NCI-H1092 treated with DMSO at 0.1 percent for 48 hours (cell line): ENCODE data around the gene PLOD1.
"Not testable (repeated sequence)": the region's sequence is repeated elsewhere in the genome, so short reads cannot be mapped to it uniquely, and the experiment has no call there.

Experiments used
- DNase-seq: peaks from one replicate; lab custom pipeline; 2025; lab: John Stamatoyannopoulos, UW

PLOD1 gene

GRCh38 chr1:11912482-11913216 lies 21.9 kb upstream of the PLOD1 start:
- DNase-seq: not testable (repeated sequence)

GRCh38 chr1:11913291-11913690 lies 21.2 kb upstream of the PLOD1 start:
- no peak for DNase-seq

DNA sequence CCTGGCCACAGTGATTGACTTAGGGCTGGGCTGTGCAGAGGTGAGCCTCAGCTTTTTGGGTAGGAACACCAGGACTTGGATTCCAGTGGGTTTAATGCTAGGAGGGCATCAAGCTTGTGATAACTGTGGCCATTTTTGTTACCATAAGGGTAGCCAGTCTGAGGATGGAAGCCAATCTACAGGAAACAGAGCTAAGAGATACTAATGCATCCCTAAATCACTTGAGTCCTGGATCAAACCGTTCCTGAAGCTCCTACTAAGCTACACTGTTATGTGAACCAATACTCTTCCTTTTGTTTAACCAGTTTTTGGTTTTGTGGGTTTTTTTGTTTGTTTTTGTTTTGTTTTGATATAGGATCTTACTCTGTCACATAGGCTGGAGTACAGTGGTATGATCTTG lies 20.5 kb upstream of the PLOD1 start:
- no peak for DNase-seq

GRCh38 chr1:11918799-11919519 lies 15.6 kb upstream of the PLOD1 start:
- no peak for DNase-seq

- DNase-seq: no peak
Measured at GRCh38 chr1:11919621-11920020, 14.9 kb upstream of the PLOD1 start.

DNA sequence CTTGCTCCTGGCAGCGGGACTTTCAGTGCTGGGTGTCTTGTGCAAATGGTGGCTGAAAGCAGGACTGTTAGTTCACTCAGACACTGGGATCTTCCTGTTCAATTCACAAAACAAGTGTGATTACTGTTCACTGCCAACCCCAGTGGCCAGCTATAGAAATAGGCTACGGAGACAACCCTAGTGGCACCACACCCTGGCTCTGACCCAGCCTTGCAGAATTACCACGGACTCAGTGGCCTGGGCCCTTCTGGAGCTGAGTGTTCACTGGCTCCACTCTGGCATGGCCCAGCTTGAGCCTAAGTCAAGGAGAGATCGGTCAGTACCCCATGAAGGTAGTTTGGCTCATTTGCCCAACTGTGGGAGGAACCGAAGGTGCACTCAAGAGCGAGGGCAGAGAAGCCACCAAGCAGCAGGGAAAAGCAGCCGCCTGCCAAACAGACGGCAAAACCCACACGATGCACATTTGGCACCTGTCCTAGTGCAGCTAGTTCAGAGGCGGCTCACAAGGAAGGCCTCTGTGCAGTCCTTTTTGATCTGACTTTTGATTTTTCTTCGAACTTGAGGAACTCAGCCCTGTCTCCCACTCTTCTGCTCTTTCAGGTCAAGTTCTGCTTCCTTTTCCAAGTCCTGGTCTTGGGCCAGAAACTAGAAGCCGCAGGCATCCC lies 14.1 kb upstream of the PLOD1 start:
- DNase-seq: no peak

GRCh38 chr1:11921022-11921421 lies 13.5 kb upstream of the PLOD1 start:
- DNase-seq: no peak

DNA sequence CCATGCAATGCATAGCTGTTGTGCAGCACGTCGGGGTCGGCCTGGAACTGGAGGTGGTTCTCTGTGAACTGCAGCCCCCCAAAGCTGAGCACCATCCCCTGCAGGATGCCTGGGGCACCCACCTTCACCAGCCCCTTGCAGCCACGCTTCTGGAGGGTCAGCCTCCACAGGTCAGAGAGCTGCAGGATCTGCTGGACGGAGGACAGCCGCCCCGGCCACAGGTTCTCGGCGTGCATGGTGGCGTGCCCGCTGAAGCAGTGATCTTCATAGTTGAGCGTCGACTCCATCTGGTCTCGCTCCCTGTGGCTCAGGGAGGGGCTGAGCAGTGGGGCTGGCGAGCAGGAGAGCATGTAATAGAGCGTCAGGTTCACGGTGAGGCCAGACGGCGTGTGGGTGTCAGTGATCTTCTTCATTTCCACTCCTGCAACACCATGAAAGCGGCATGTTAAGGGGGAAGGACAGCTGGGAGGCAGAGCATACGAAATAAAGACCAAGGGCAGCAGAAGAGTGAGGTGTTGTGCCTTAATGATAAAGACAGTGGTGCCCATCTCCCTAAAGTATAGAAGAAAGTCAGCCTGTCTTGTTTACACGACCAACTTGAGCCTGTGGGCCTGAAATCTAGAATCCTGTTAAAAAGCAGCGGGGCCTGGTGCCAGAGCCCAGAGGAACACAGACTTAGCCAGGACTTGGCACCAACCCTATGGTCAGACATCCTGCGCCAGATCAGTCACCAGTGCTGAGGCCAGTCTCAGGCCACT lies 11.3 kb upstream of the PLOD1 start:
- DNase-seq: no peak

- DNase-seq: no peak
Measured at GRCh38 chr1:11923827-11924113, 10.7 kb upstream of the PLOD1 start.

GRCh38 chr1:11924334-11925195 lies 10.0 kb upstream of the PLOD1 start:
- no peak for DNase-seq

DNA sequence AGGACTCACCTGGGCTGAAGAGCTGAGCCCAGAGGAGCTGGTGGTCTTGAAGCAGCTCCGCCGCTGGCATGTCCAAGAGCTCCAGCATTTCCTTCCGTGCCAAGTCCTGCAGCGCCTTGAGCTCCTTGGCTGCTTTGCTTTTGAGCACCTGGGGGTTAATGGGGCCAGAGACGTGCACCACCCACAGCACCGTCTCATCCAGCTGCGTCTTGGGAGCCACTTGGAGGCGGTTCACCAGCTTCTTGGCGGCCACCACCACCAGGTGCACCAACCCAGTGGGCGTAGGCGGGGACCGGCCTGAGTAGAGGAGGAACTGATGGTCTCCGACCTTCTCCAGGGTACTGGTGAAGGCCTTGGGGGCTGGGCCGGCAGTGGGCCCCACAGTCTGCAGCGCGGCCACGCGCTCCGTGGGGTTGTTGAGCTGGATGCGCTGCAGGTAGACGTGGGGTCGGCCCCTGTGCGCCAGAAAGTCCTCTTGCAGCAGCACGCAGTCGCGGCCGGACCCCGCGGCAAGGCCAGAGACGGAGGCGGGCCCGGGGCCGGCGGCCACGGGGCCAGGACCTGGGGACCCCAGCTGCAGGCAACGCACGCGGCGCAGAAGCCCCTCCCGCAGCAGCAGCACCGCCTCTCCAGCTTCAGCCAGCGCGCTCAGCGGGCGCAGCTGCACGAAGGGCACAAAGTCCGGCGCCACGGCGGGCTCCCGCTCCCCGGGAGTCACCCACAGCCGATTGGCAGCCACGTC lies 9.2 kb upstream of the PLOD1 start:
- not testable (repeated sequence) for DNase-seq

GRCh38 chr1:11925938-11926292 lies 8.6 kb upstream of the PLOD1 start:
- DNase-seq: no peak

- no peak for DNase-seq
Measured at GRCh38 chr1:11927866-11928592, 6.5 kb upstream of the PLOD1 start.

- DNase-seq: peak; percentile 40
Measured at GRCh38 chr1:11929849-11930248, 4.7 kb upstream of the PLOD1 start.

- DNase-seq: no peak
Measured at GRCh38 chr1:11930571-11931445, 3.7 kb upstream of the PLOD1 start.

- no peak for DNase-seq
Measured at GRCh38 chr1:11931845-11932244, 2.7 kb upstream of the PLOD1 start.

- DNase-seq: no peak
Measured at GRCh38 chr1:11935057-11935412, 518 bp downstream of the PLOD1 start.

DNA sequence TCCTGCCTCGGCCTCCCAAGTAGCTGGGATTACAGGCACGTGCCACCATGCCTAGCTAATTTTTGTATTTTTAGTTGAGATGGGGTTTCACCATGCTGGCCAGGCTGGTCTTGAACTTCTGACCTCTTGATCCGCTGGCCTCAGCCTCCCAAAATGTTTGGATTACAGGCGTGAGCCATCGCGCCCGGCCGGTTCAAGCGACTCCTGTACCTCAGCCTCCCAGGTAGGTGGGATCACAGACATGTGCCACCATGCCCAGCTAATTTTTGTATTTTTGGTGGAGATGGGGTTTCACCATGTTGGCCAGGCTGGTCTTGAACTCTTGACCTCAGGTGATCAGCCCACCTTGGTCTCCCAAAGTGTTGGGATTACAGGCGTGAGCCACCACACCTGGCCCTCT lies 1.2 kb downstream of the PLOD1 start:
- not testable (repeated sequence) for DNase-seq
